Keratinocyte (primary cell): ENCODE data around the gene TFDP1. TPM values are rescaled to one million over a fixed set of nuclear protein-coding genes. Genes with fewer than 3 reads are reported as not detected.

Experiments used
- DNase-seq: peaks from one replicate; pipeline ENCODE4 v3.0.0-alpha.2; 2011; ENCODE audit warnings: low read depth, missing footprints, low spot score
- FAIRE-seq: peaks from 2 replicates; lab custom pipeline; 2011; peaks lifted over from hg19 to GRCh38; lab: Jason Lieb, UNC
- H2AFZ ChIP-seq: 2 replicates; pipeline ENCODE4 v1.6.0; 2012; ENCODE audit warnings: low read length, control low read depth, inconsistent platforms; ENCODE audit not compliant: control insufficient read depth
- H3K27ac ChIP-seq: 2 replicates; pipeline ENCODE4 v1.5.1; 2011; ENCODE audit warnings: low read length; ENCODE audit not compliant: control insufficient read depth, insufficient read depth
- H3K27me3 ChIP-seq: 3 replicates; pipeline ENCODE4 v1.6.0; 2011; ENCODE audit warnings: low read length; ENCODE audit not compliant: control insufficient read depth, insufficient read depth; ENCODE audit errors: extremely low read depth
- H3K36me3 ChIP-seq, 2 experiments: 2 replicates in 1 of 2; 3 replicates in 1 of 2; pipeline ENCODE4 v1.5.1; 2011; ENCODE audit warnings: low read length in 2 of 2, mild to moderate bottlenecking in 1 of 2; ENCODE audit not compliant: control insufficient read depth in 2 of 2, insufficient read depth in 2 of 2; ENCODE audit errors: extremely low read depth in 1 of 2
- H3K4me1 ChIP-seq: 3 replicates; pipeline ENCODE4 v1.5.1; 2011; ENCODE audit warnings: low read length; ENCODE audit not compliant: control insufficient read depth, insufficient read depth; ENCODE audit errors: extremely low read depth
- H3K4me2 ChIP-seq: 3 replicates; pipeline ENCODE4 v1.6.0; 2011; ENCODE audit warnings: low read depth, low read length; ENCODE audit not compliant: control insufficient read depth, insufficient read depth; ENCODE audit errors: extremely low read depth
- H3K4me3 ChIP-seq, 3 experiments: fragments of 200-600 bp in 1 of 3; sonication (generic) in 1 of 3; 2 replicates in 2 of 3; 3 replicates in 1 of 3; pipeline ENCODE4 v1.5.1; 2011 to 2016; ENCODE audit warnings: low read length in 3 of 3, mild to moderate bottlenecking in 3 of 3, control low read depth in 2 of 3, inconsistent platforms in 1 of 3, low read depth in 1 of 3, mixed read lengths in 1 of 3, mixed run types in 1 of 3, moderate library complexity in 1 of 3; ENCODE audit not compliant: control insufficient read depth in 2 of 3, insufficient read depth in 2 of 3; ENCODE audit errors: extremely low read depth in 1 of 3
- H3K79me2 ChIP-seq: 2 replicates; pipeline ENCODE4 v1.6.0; 2012; ENCODE audit warnings: low read length; ENCODE audit not compliant: control insufficient read depth, insufficient read depth
- H3K9ac ChIP-seq: 3 replicates; pipeline ENCODE4 v1.6.0; 2011; ENCODE audit warnings: low read length; ENCODE audit not compliant: control insufficient read depth, insufficient read depth; ENCODE audit errors: extremely low read depth
- H3K9me1 ChIP-seq: 3 replicates; pipeline ENCODE4 v1.6.0; 2011; ENCODE audit warnings: low read length; ENCODE audit not compliant: control insufficient read depth, insufficient read depth; ENCODE audit errors: extremely low read depth
- H3K9me3 ChIP-seq: 2 replicates; pipeline ENCODE4 v1.5.1; 2012; ENCODE audit warnings: low read depth, low read length; ENCODE audit not compliant: control insufficient read depth
- H4K20me1 ChIP-seq: 3 replicates; pipeline ENCODE4 v1.6.0; 2011; ENCODE audit warnings: low read length; ENCODE audit not compliant: control insufficient read depth, insufficient read depth; ENCODE audit errors: extremely low read depth
- CTCF ChIP-seq, 3 experiments: IDR thresholded peaks in 1 of 3; conservative IDR thresholded peaks in 1 of 3; optimal IDR thresholded peaks in 1 of 3; 2 replicates in 2 of 3; 3 replicates in 1 of 3; pipeline versions ENCODE3 to v1.5.1; 2011; ENCODE audit warnings: low read length in 3 of 3, mild to moderate bottlenecking in 3 of 3, moderate library complexity in 2 of 3, control low read depth in 1 of 3, inconsistent platforms in 1 of 3; ENCODE audit not compliant: insufficient read depth in 2 of 3; ENCODE audit errors: extremely low read depth in 1 of 3
- EZH2 ChIP-seq: IDR thresholded peaks from one replicate; pipeline ENCODE4 v1.6.1; 2012; ENCODE audit warnings: inconsistent platforms, mild to moderate bottlenecking, low read length, moderate library complexity
- dilution Hi-C: fragments of 300-500 bp; cut with MboI; formaldehyde crosslinking; loops from one replicate; pipeline ENCODE4 v1.7.0; 2020; ENCODE audit warnings: low sequenced_read_pairs; ENCODE audit not compliant: extremely low pct_ligation_motif_present
- polyA plus RNA-seq, 5 experiments: library from polyadenylated mRNA; depleted of rRNA in 3 of 5; stranded (reverse) in 3 of 5; stranded (forward) in 1 of 5; unstranded in 1 of 5; fragments of >200 nt; gene quantifications; 1 replicate in 1 of 5; 2 replicates in 3 of 5; 3 replicates in 1 of 5; pipeline versions ENCODE4 v1.2.1 to v1.2.3, GENCODE V29; 2011 to 2012; ENCODE audit warnings: missing spikeins in 2 of 5, low read depth in 1 of 5, low replicate concordance in 1 of 5

Gene TFDP1
- polyA plus RNA-seq, 1 donor (not counting 4 experiments of a cell fraction or from before 2014, with no cell fraction given), result 105 TPM

DNA sequence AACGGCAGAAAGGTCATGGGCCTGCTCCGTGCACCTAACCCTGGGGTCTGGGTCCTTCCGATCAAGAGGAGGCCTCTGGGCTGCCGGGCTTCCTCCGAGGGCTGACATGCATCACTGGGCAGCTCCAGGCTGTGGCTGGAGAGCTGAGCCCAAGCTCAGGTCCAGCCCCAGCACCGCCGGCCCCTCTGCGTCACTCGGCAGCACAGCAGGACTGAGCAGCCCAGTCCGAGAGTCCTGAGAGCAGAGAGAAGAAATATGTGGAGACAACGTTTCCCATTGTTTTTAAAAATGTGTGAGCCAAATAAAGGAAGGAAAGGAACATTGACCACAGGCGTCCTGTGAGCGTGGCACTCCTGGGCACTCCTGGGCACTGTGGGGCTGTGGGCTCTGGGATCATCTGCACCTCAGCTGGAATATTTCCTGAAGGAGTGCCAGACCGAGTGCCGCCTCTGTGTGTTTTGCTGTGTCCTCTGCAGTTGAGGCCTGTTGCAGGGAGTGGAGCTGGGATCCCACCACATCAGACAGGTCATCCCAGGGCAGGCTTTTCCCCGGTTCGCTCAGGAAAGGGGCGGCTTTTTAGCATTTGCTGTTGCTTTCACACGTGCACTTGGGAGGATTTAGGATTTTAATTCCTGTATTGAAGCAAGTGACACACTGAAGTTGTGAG, 37.8 kb upstream of the TFDP1 start:
- H3K9ac ChIP-seq, result no peak overlapping the region
- peaks cover 5% of the 10 kb centered on the region for H3K4me1 ChIP-seq
- H2AFZ ChIP-seq, result no peak overlapping the region
- peaks cover 27% of the 10 kb centered on the region for H3K79me2 ChIP-seq
- no peaks in the 10 kb centered on the region for H3K9me1 ChIP-seq
- FAIRE-seq (no peak), DNase-seq (no peak)
- H4K20me1 ChIP-seq, result peaks cover 2% of the 10 kb centered on the region
- no peak overlapping the region for H3K4me3 ChIP-seq
- no peaks in the 10 kb centered on the region for H3K27me3 ChIP-seq
- no peaks in the 10 kb centered on the region for H3K9me3 ChIP-seq
- TF ChIP-seq EZH2, result no peak
- no peak for TF ChIP-seq CTCF (optimal IDR thresholded peaks at IDR 0.05 in 1 of 3, IDR thresholded peaks at IDR 0.05 in 1 of 3, conservative IDR thresholded peaks at IDR 0.05 in 1 of 3; ENCODE audit: extremely low read depth in 1 of 3, insufficient read depth in 2 of 3, low read length in 3 of 3)
- H3K27ac ChIP-seq, result no peak overlapping the region
- dilution Hi-C loops, result no loop called here
- no peak overlapping the region for H3K4me2 ChIP-seq
- peaks cover 8% of the 10 kb centered on the region in 2 experiments for H3K36me3 ChIP-seq

- DNase-seq, result no peak
- Histone ChIP-seq H3K4me3 (no peak overlapping the region), H3K9me1 (no peaks in the 10 kb centered on the region), H3K79me2 (peaks cover 25% of the 10 kb centered on the region), H3K9me3 (no peaks in the 10 kb centered on the region), H3K27ac (no peak overlapping the region), H2AFZ (no peak overlapping the region), H3K36me3 (peaks cover 8 to 9% of the 10 kb centered on the region in 2 experiments), H3K4me1 (peaks cover 5% of the 10 kb centered on the region), H4K20me1 (peaks cover 2% of the 10 kb centered on the region), H3K4me2 (no peak overlapping the region), H3K27me3 (no peaks in the 10 kb centered on the region), H3K9ac (no peak overlapping the region)
- no peak for FAIRE-seq
- dilution Hi-C loops, result no loop called here
- no peak for TF ChIP-seq CTCF (optimal IDR thresholded peaks at IDR 0.05 in 1 of 3, IDR thresholded peaks at IDR 0.05 in 1 of 3, conservative IDR thresholded peaks at IDR 0.05 in 1 of 3; ENCODE audit: extremely low read depth in 1 of 3, insufficient read depth in 2 of 3, low read length in 3 of 3)
- no peak for TF ChIP-seq EZH2
Measured at GRCh38 chr13:113547238-113547971, 37.1 kb upstream of the TFDP1 start.
